ENCODE measurements around the gene MSI2.

The MSI2 gene

DNA sequence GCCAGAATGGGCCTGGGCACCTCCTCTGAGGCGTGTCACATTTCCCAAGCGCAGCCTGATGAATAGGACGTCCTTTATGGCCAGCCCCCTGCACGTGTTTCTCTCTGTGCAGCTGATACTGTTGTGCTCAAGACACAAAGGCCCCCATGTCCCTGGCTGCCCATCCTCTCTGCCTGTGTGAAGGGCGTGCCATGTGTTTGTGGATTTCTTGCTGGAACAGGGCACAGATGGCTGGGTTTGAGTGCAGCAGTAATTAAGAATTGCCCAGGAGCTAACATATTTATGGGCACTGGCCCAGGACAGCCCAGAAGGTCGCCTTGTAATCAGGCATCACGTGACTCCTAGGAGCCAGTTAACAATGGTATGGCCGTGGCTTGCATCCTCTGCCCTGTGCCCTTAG lies 307.6 kb downstream of the MSI2 start:
- Histone ChIP-seq H3K36me3 (ENCODE audit: low read length) (no peaks in the 10 kb centered on the region), H3K4me3 (ENCODE audit: insufficient read depth, low read length, poor library complexity, severe bottlenecking) (no peak overlapping the region), H3K27ac (ENCODE audit: low read depth, low read length) (no peak overlapping the region), H3K9me2 (replicated peaks; ENCODE audit: insufficient read depth, low read length) (no peaks in the 10 kb centered on the region), H3F3A (ENCODE audit: insufficient read depth) (no peaks in the 10 kb centered on the region), H3K9ac (ENCODE audit: low read length) (no peak overlapping the region), H3K27me3 (ENCODE audit: low read length) (no peaks in the 10 kb centered on the region), H3K4me2 (ENCODE audit: low read depth, low read length, poor library complexity, severe bottlenecking) (no peak overlapping the region), H2AFZ (ENCODE audit: low read depth, low read length, severe bottlenecking) (no peak overlapping the region), H3K9me3 (ENCODE audit: insufficient read depth, low read length) (no peaks in the 10 kb centered on the region), H3K79me2 (ENCODE audit: insufficient read depth, low read length) (0 out of 2 replicates have a peak, but pooled peaks cover 4% of the 10 kb centered on the region), H4K20me1 (ENCODE audit: low read depth, low read length) (no peaks in the 10 kb centered on the region)
- TF ChIP-seq CTCF (IDR thresholded peaks at IDR 0.05; ENCODE audit: insufficient read depth, low read length, poor library complexity, severe bottlenecking) (no peak), EZH2phosphoT487 (conservative IDR thresholded peaks at IDR 0.05; ENCODE audit: low read length) (no peak)

GRCh38 chr17:57565176-57565575 lies 308.9 kb downstream of the MSI2 start:
- no peaks in the 10 kb centered on the region for H3K27me3 ChIP-seq (ENCODE audit: low read length)
- H3K9ac ChIP-seq (ENCODE audit: low read length): no peak overlapping the region
- no peaks in the 10 kb centered on the region for H3F3A ChIP-seq (ENCODE audit: insufficient read depth)
- no peak overlapping the region for H3K27ac ChIP-seq (ENCODE audit: low read depth, low read length)
- 0 out of 2 replicates have a peak, but pooled peaks cover 4% of the 10 kb centered on the region for H3K79me2 ChIP-seq (ENCODE audit: insufficient read depth, low read length)
- H3K4me3 ChIP-seq (ENCODE audit: insufficient read depth, low read length, poor library complexity, severe bottlenecking): no peak overlapping the region
- H2AFZ ChIP-seq (ENCODE audit: low read depth, low read length, severe bottlenecking): no peak overlapping the region
- H4K20me1 ChIP-seq (ENCODE audit: low read depth, low read length): no peaks in the 10 kb centered on the region
- TF ChIP-seq CTCF (IDR thresholded peaks at IDR 0.05; ENCODE audit: insufficient read depth, low read length, poor library complexity, severe bottlenecking) (no peak), EZH2phosphoT487 (conservative IDR thresholded peaks at IDR 0.05; ENCODE audit: low read length) (no peak)
- H3K9me3 ChIP-seq (ENCODE audit: insufficient read depth, low read length): no peaks in the 10 kb centered on the region
- no peak overlapping the region for H3K4me2 ChIP-seq (ENCODE audit: low read depth, low read length, poor library complexity, severe bottlenecking)
- no peaks in the 10 kb centered on the region for H3K9me2 ChIP-seq (replicated peaks; ENCODE audit: insufficient read depth, low read length)
- H3K36me3 ChIP-seq (ENCODE audit: low read length): no peaks in the 10 kb centered on the region

GRCh38 chr17:57566721-57567120 lies 310.4 kb downstream of the MSI2 start:
- Histone ChIP-seq H3K4me2 (ENCODE audit: low read depth, low read length, poor library complexity, severe bottlenecking) (no peak overlapping the region), H3K27ac (ENCODE audit: low read depth, low read length) (no peak overlapping the region), H3K27me3 (ENCODE audit: low read length) (no peaks in the 10 kb centered on the region), H3K9me2 (replicated peaks; ENCODE audit: insufficient read depth, low read length) (no peaks in the 10 kb centered on the region), H2AFZ (ENCODE audit: low read depth, low read length, severe bottlenecking) (no peak overlapping the region), H4K20me1 (ENCODE audit: low read depth, low read length) (no peaks in the 10 kb centered on the region), H3K9me3 (ENCODE audit: insufficient read depth, low read length) (no peaks in the 10 kb centered on the region), H3F3A (ENCODE audit: insufficient read depth) (no peaks in the 10 kb centered on the region), H3K79me2 (ENCODE audit: insufficient read depth, low read length) (0 out of 2 replicates have a peak, but pooled peaks cover 4% of the 10 kb centered on the region), H3K4me3 (ENCODE audit: insufficient read depth, low read length, poor library complexity, severe bottlenecking) (no peak overlapping the region), H3K36me3 (ENCODE audit: low read length) (no peaks in the 10 kb centered on the region), H3K9ac (ENCODE audit: low read length) (no peak overlapping the region)
- TF ChIP-seq EZH2phosphoT487 (conservative IDR thresholded peaks at IDR 0.05; ENCODE audit: low read length): no peak

- Histone ChIP-seq H2AFZ (ENCODE audit: low read depth, low read length, severe bottlenecking) (no peak overlapping the region), H4K20me1 (ENCODE audit: low read depth, low read length) (no peaks in the 10 kb centered on the region), H3K79me2 (ENCODE audit: insufficient read depth, low read length) (0 out of 2 replicates have a peak, but pooled peaks cover 4% of the 10 kb centered on the region), H3K27ac (ENCODE audit: low read depth, low read length) (no peak overlapping the region), H3K9me2 (replicated peaks; ENCODE audit: insufficient read depth, low read length) (no peaks in the 10 kb centered on the region), H3K27me3 (ENCODE audit: low read length) (no peaks in the 10 kb centered on the region), H3K9me3 (ENCODE audit: insufficient read depth, low read length) (no peaks in the 10 kb centered on the region), H3K9ac (ENCODE audit: low read length) (no peak overlapping the region), H3K4me3 (ENCODE audit: insufficient read depth, low read length, poor library complexity, severe bottlenecking) (no peak overlapping the region), H3K36me3 (ENCODE audit: low read length) (no peaks in the 10 kb centered on the region), H3F3A (ENCODE audit: insufficient read depth) (no peaks in the 10 kb centered on the region), H3K4me2 (ENCODE audit: low read depth, low read length, poor library complexity, severe bottlenecking) (no peak overlapping the region)
- TF ChIP-seq CTCF (IDR thresholded peaks at IDR 0.05; ENCODE audit: insufficient read depth, low read length, poor library complexity, severe bottlenecking) (no peak), EZH2phosphoT487 (conservative IDR thresholded peaks at IDR 0.05; ENCODE audit: low read length) (no peak)
Observed at GRCh38 chr17:57567251-57567650, 310.9 kb downstream of the MSI2 start.

Measured in SU-DHL-6 (cell line).